GM23338 (cell line): ENCODE results near the gene NDC80. TPM values are rescaled to one million over a fixed set of nuclear protein-coding genes. Genes with fewer than 3 reads are reported as not detected.

Experiments used
- ATAC-seq: fragments of 200-7000 bp; cut with Tn5 transposase; 3 replicates; pipeline ENCODE4 v1.9.1; 2020
- DNase-seq: peaks from one replicate; pipeline ENCODE4 v3.0.0-alpha.2; 2015; ENCODE audit warnings: low spot score
- H2AFZ ChIP-seq: fragments of 200-600 bp; sonication (generic); 2 replicates; pipeline ENCODE4 v1.8.0; 2016; ENCODE audit warnings: antibody characterized with exemption, mild to moderate bottlenecking, moderate library complexity
- H3F3A ChIP-seq: fragments of 200-600 bp; sonication (generic); replicated peaks from 2 replicates; pipeline ENCODE4 v1.8.0; 2017; ENCODE audit warnings: antibody characterized with exemption, mixed run types, low read depth
- H3K27ac ChIP-seq: fragments of 200-600 bp; sonication (generic); 2 replicates; pipeline ENCODE4 v1.6.1; 2016; ENCODE audit warnings: low read depth
- H3K27me3 ChIP-seq: fragments of 200-600 bp; sonication (generic); 2 replicates; pipeline ENCODE4 v1.8.0; 2016; ENCODE audit warnings: mild to moderate bottlenecking, mixed run types, moderate library complexity; ENCODE audit not compliant: insufficient read depth
- H3K36me3 ChIP-seq: fragments of 200-600 bp; sonication (generic); 2 replicates; pipeline ENCODE4 v1.8.0; 2016; ENCODE audit warnings: mild to moderate bottlenecking; ENCODE audit not compliant: insufficient read depth
- H3K4me1 ChIP-seq: fragments of 200-600 bp; sonication (generic); 2 replicates; pipeline ENCODE4 v1.8.0; 2016; ENCODE audit warnings: mild to moderate bottlenecking, moderate library complexity; ENCODE audit not compliant: insufficient read depth
- H3K4me2 ChIP-seq: fragments of 200-600 bp; sonication (generic); 2 replicates; pipeline ENCODE4 v1.7.1; 2017; ENCODE audit warnings: mixed run types
- H3K4me3 ChIP-seq: fragments of 200-600 bp; sonication (generic); 2 replicates; pipeline ENCODE4 v1.6.1; 2016; ENCODE audit warnings: mixed run types
- H3K79me2 ChIP-seq: fragments of 200-600 bp; sonication (generic); replicated peaks from 2 replicates; pipeline ENCODE4 v1.8.0; 2017; ENCODE audit warnings: mild to moderate bottlenecking; ENCODE audit not compliant: insufficient read depth
- H3K9me2 ChIP-seq: fragments of 200-600 bp; sonication (generic); 2 replicates; pipeline ENCODE4 v1.8.0; 2017; ENCODE audit not compliant: insufficient read depth
- H4K20me1 ChIP-seq: fragments of 200-600 bp; sonication (generic); replicated peaks from 2 replicates; pipeline ENCODE4 v1.8.0; 2017; ENCODE audit warnings: mild to moderate bottlenecking; ENCODE audit not compliant: insufficient read depth
- H3K27ac Mint-ChIP-seq: 2 replicates; pipeline ENCODE4 v1.8.0; 2020; ENCODE audit warnings: inconsistent platforms, mild to moderate bottlenecking, moderate library complexity, mixed read lengths
- H3K27me3 Mint-ChIP-seq: 3 replicates; pipeline ENCODE4 v1.8.0; 2022; ENCODE audit warnings: low read depth, mild to moderate bottlenecking, moderate library complexity, mixed read lengths, inconsistent platforms; ENCODE audit not compliant: insufficient read depth, poor library complexity
- H3K36me3 Mint-ChIP-seq: 3 replicates; pipeline ENCODE4 v1.8.0; 2021; ENCODE audit warnings: low read depth, mild to moderate bottlenecking, inconsistent platforms, moderate library complexity, mixed read lengths
- H3K4me1 Mint-ChIP-seq: 3 replicates; pipeline ENCODE4 v1.8.0; 2020; ENCODE audit warnings: mild to moderate bottlenecking, inconsistent platforms, mixed read lengths
- H3K4me3 Mint-ChIP-seq: 3 replicates; pipeline ENCODE4 v1.8.0; 2021; ENCODE audit warnings: moderate library complexity, mild to moderate bottlenecking, inconsistent platforms, mixed read lengths
- H3K9me3 Mint-ChIP-seq: 3 replicates; pipeline ENCODE4 v1.8.0; 2020; ENCODE audit warnings: moderate library complexity, mild to moderate bottlenecking, inconsistent platforms, mixed read lengths
- CREB1 ChIP-seq: fragments of 250-450 bp; sonication (Bioruptor Pico); IDR thresholded peaks from 2 replicates; pipeline ENCODE4 v1.5.0; 2020; ENCODE audit warnings: low read depth, mild to moderate bottlenecking, moderate library complexity
- CTCF ChIP-seq, 2 experiments: fragments of 200-600 bp in 1 of 2; sonication (generic) in 1 of 2; conservative IDR thresholded peaks; 2 replicates each; pipeline versions ENCODE4 v1.5.1 to v1.6.1; 2016 to 2017; ENCODE audit warnings: antibody characterized with exemption in 2 of 2, low read depth in 2 of 2, mild to moderate bottlenecking in 2 of 2, moderate library complexity in 1 of 2
- EZH2phosphoT487 ChIP-seq: fragments of 200-600 bp; sonication (generic); IDR thresholded peaks from one replicate; pipeline ENCODE4 v1.8.1; 2018; ENCODE audit warnings: antibody characterized with exemption; ENCODE audit not compliant: unreplicated experiment
- REST ChIP-seq: IDR thresholded peaks from one replicate; pipeline ENCODE4 v1.6.1; 2018; ENCODE audit warnings: antibody characterized with exemption; ENCODE audit not compliant: unreplicated experiment
- STAT1 ChIP-seq: IDR thresholded peaks from one replicate; pipeline ENCODE4 v1.6.1; 2016; ENCODE audit warnings: antibody characterized with exemption; ENCODE audit not compliant: unreplicated experiment
- ZNF114 ChIP-seq: fragments of 250-450 bp; sonication (Bioruptor Pico); IDR thresholded peaks from 2 replicates; pipeline ENCODE4 v1.5.0; 2020; ENCODE audit warnings: mild to moderate bottlenecking, moderate library complexity
- ZNF331 ChIP-seq: fragments of 250-450 bp; sonication (Bioruptor Pico); IDR thresholded peaks from 2 replicates; pipeline ENCODE4 v1.5.0; 2020; ENCODE audit warnings: low read depth, mild to moderate bottlenecking, moderate library complexity
- ZNF462 ChIP-seq: fragments of 250-450 bp; sonication (Bioruptor Pico); IDR thresholded peaks from 2 replicates; pipeline ENCODE4 v1.5.0; 2020; ENCODE audit warnings: mild to moderate bottlenecking, moderate library complexity
- polyA plus RNA-seq: library from polyadenylated mRNA; unstranded; fragments of >200 nt; fragmentation: Nextera tagmentation; extraction: Ambion mirVana; gene quantifications from 2 replicates; pipeline ENCODE4 v1.2.1, GENCODE V29; 2016
- total RNA-seq: library from RNA; depleted of rRNA; stranded (reverse); fragments of >200 nt; shearing (Covaris generic); gene quantifications from 2 replicates; pipeline ENCODE4 v1.2.3, GENCODE V29; 2014

NDC80 gene
- total and polyA plus RNA-seq, 2 experiments from 2014 or later = 36.6 to 58.4 TPM

GRCh38 chr18:2549462-2549861, 21.9 kb upstream of the NDC80 start (continued):
- no peak for TF ChIP-seq CREB1 (CRISPR knock-in tag)
- no peak for TF ChIP-seq CTCF (conservative IDR thresholded peaks at IDR 0.05; ENCODE audit: low read depth in 2 of 2)
- no peak for TF ChIP-seq REST
- no peak for TF ChIP-seq STAT1

GRCh38 chr18:2551425-2551824, 19.9 kb upstream of the NDC80 start:
- H3K9me3 Mint-ChIP-seq = no peaks in the 10 kb centered on the region
- DNase-seq (no peak), ATAC-seq (no peak)
- no peaks in the 10 kb centered on the region for H3K79me2 ChIP-seq
- H2AFZ ChIP-seq = no peak overlapping the region
- H3K4me2 ChIP-seq = no peak overlapping the region
- no peak overlapping the region for H3K27ac Mint-ChIP-seq
- H3K27me3 Mint-ChIP-seq = no peaks in the 10 kb centered on the region
- H3K4me3 ChIP-seq = no peak overlapping the region
- H3K9me2 ChIP-seq = no peaks in the 10 kb centered on the region
- no peaks in the 10 kb centered on the region for H3K4me1 ChIP-seq
- H3K27me3 ChIP-seq = no peaks in the 10 kb centered on the region
- H3K36me3 ChIP-seq = no peaks in the 10 kb centered on the region
- H3F3A ChIP-seq = no peaks in the 10 kb centered on the region
- no peak overlapping the region for H3K4me3 Mint-ChIP-seq
- H3K36me3 Mint-ChIP-seq = peaks cover 15% of the 10 kb centered on the region; the same call in 2 of the 3 replicates
- no peaks in the 10 kb centered on the region for H4K20me1 ChIP-seq
- no peak overlapping the region for H3K27ac ChIP-seq
- peaks cover 5% of the 10 kb centered on the region; the same call in 2 of the 3 replicates for H3K4me1 Mint-ChIP-seq
- TF ChIP-seq ZNF114 (CRISPR knock-in tag) (no peak), CTCF (conservative IDR thresholded peaks at IDR 0.05; ENCODE audit: low read depth in 2 of 2) (no peak), ZNF331 (no peak), EZH2phosphoT487 (no peak), ZNF462 (CRISPR knock-in tag) (no peak)
